Activated T-cell treated with anti-CD3 and anti-CD28 coated beads, Interleukin-2, amount 50 U/mL, for 24 hours (primary cell): Measurements from ENCODE around the gene RAE1.

ENCODE experiments used
- DNase-seq: peaks from one replicate; pipeline ENCODE4 v3.0.0-alpha.2; 2020
- H3K27ac Mint-ChIP-seq: 2 replicates; pipeline ENCODE4 v1.8.0; 2020; ENCODE audit warnings: mild to moderate bottlenecking, mixed read lengths
- H3K27me3 Mint-ChIP-seq: 2 replicates; pipeline ENCODE4 v1.8.0; 2020; ENCODE audit warnings: mixed read lengths
- H3K36me3 Mint-ChIP-seq: 2 replicates; pipeline ENCODE4 v1.8.0; 2020; ENCODE audit warnings: low read depth, mixed read lengths
- H3K4me1 Mint-ChIP-seq: 2 replicates; pipeline ENCODE4 v1.8.0; 2020; ENCODE audit warnings: low read depth, mixed read lengths
- H3K4me3 Mint-ChIP-seq: 2 replicates; pipeline ENCODE4 v1.8.0; 2020; ENCODE audit warnings: mild to moderate bottlenecking, moderate library complexity, mixed read lengths
- H3K9me3 Mint-ChIP-seq: 2 replicates; pipeline ENCODE4 v1.8.0; 2020; ENCODE audit warnings: mixed read lengths

Gene RAE1

GRCh38 chr20:57351042-57351783 is at the start of gene RAE1:
Gene RAE1 (plus strand): TSS chr20:57351255. CDS start chr20:57354039, 2,784 bp downstream.
- Mint-ChIP-seq H3K36me3 (peaks cover 39% of the 10 kb centered on the region), H3K4me1 (peaks cover 36% of the 10 kb centered on the region), H3K27me3 (no peaks in the 10 kb centered on the region), H3K4me3 (peak within 1 kb of the TSS; percentile 93), H3K9me3 (no peaks in the 10 kb centered on the region), H3K27ac (peak within 1 kb of the TSS; percentile 94)
- DNase-seq: peak; percentile 92

- Mint-ChIP-seq H3K4me1 (no peaks in the 10 kb centered on the region), H3K9me3 (no peaks in the 10 kb centered on the region), H3K4me3 (no peak overlapping the region), H3K36me3 (no peaks in the 10 kb centered on the region), H3K27ac (no peak overlapping the region), H3K27me3 (peaks cover 15% of the 10 kb centered on the region)
- DNase-seq: no peak
Measured at GRCh38 chr20:57306747-57307146, 44.3 kb upstream of the RAE1 start.

GRCh38 chr20:57308451-57309271 is 42.4 kb upstream of the RAE1 start:
- H3K4me3 Mint-ChIP-seq: no peak overlapping the region
- H3K4me1 Mint-ChIP-seq: no peaks in the 10 kb centered on the region
- H3K36me3 Mint-ChIP-seq: no peaks in the 10 kb centered on the region
- no peak for DNase-seq
- peaks cover 10% of the 10 kb centered on the region for H3K27me3 Mint-ChIP-seq
- H3K27ac Mint-ChIP-seq: no peak overlapping the region
- H3K9me3 Mint-ChIP-seq: no peaks in the 10 kb centered on the region

- Mint-ChIP-seq H3K27me3 (peaks cover 10% of the 10 kb centered on the region), H3K4me1 (no peaks in the 10 kb centered on the region), H3K9me3 (no peaks in the 10 kb centered on the region), H3K36me3 (no peaks in the 10 kb centered on the region), H3K27ac (no peak overlapping the region), H3K4me3 (no peak overlapping the region)
- no peak for DNase-seq
Measured at GRCh38 chr20:57309544-57310115, 41.4 kb upstream of the RAE1 start.

- DNase-seq: no peak
- H3K27me3 Mint-ChIP-seq: peaks cover 16% of the 10 kb centered on the region
- no peaks in the 10 kb centered on the region for H3K9me3 Mint-ChIP-seq
- no peaks in the 10 kb centered on the region for H3K36me3 Mint-ChIP-seq
- no peaks in the 10 kb centered on the region for H3K4me1 Mint-ChIP-seq
- H3K27ac Mint-ChIP-seq: no peak overlapping the region
- H3K4me3 Mint-ChIP-seq: no peak overlapping the region
Measured at GRCh38 chr20:57310821-57311514, 40.1 kb upstream of the RAE1 start.

- H3K4me1 Mint-ChIP-seq: no peaks in the 10 kb centered on the region
- DNase-seq: no peak
- H3K36me3 Mint-ChIP-seq: no peaks in the 10 kb centered on the region
- no peak overlapping the region for H3K27ac Mint-ChIP-seq
- peaks cover 15% of the 10 kb centered on the region for H3K27me3 Mint-ChIP-seq
- H3K4me3 Mint-ChIP-seq: no peak overlapping the region
- H3K9me3 Mint-ChIP-seq: no peaks in the 10 kb centered on the region
Measured at GRCh38 chr20:57312138-57312537, 38.9 kb upstream of the RAE1 start.

- Mint-ChIP-seq H3K4me1 (no peaks in the 10 kb centered on the region), H3K4me3 (no peak overlapping the region), H3K27ac (no peak overlapping the region), H3K36me3 (no peaks in the 10 kb centered on the region), H3K9me3 (no peaks in the 10 kb centered on the region), H3K27me3 (peaks cover 10% of the 10 kb centered on the region)
- no peak for DNase-seq
Measured at GRCh38 chr20:57313230-57313629, 37.8 kb upstream of the RAE1 start.

- Mint-ChIP-seq H3K4me1 (no peaks in the 10 kb centered on the region), H3K27ac (no peak overlapping the region), H3K9me3 (no peaks in the 10 kb centered on the region), H3K36me3 (no peaks in the 10 kb centered on the region), H3K27me3 (peaks cover 15% of the 10 kb centered on the region), H3K4me3 (no peak overlapping the region)
- no peak for DNase-seq
Measured at GRCh38 chr20:57313951-57314350, 37.1 kb upstream of the RAE1 start.

- Mint-ChIP-seq H3K9me3 (no peaks in the 10 kb centered on the region), H3K27me3 (peaks cover 20% of the 10 kb centered on the region), H3K4me3 (no peak overlapping the region), H3K36me3 (no peaks in the 10 kb centered on the region), H3K4me1 (no peaks in the 10 kb centered on the region), H3K27ac (no peak overlapping the region)
- no peak for DNase-seq
Measured at GRCh38 chr20:57315083-57315975, 35.7 kb upstream of the RAE1 start.

- Mint-ChIP-seq H3K27ac (no peak overlapping the region), H3K27me3 (peaks cover 22% of the 10 kb centered on the region), H3K4me1 (no peaks in the 10 kb centered on the region), H3K36me3 (no peaks in the 10 kb centered on the region), H3K9me3 (no peaks in the 10 kb centered on the region), H3K4me3 (no peak overlapping the region)
- no peak for DNase-seq
Measured at GRCh38 chr20:57315976-57316480, 35.0 kb upstream of the RAE1 start.

- Mint-ChIP-seq H3K27me3 (peaks cover 30% of the 10 kb centered on the region), H3K4me1 (no peaks in the 10 kb centered on the region), H3K9me3 (no peaks in the 10 kb centered on the region), H3K27ac (no peak overlapping the region), H3K36me3 (no peaks in the 10 kb centered on the region), H3K4me3 (no peak overlapping the region)
- no peak for DNase-seq
Measured at GRCh38 chr20:57316795-57317201, 34.3 kb upstream of the RAE1 start.

GRCh38 chr20:57317316-57317788 is 33.7 kb upstream of the RAE1 start:
- Mint-ChIP-seq H3K4me1 (no peaks in the 10 kb centered on the region), H3K27me3 (peaks cover 36% of the 10 kb centered on the region), H3K4me3 (no peak overlapping the region), H3K9me3 (no peaks in the 10 kb centered on the region), H3K36me3 (no peaks in the 10 kb centered on the region), H3K27ac (no peak overlapping the region)
- no peak for DNase-seq

- H3K4me1 Mint-ChIP-seq: no peaks in the 10 kb centered on the region
- H3K27me3 Mint-ChIP-seq: peaks cover 41% of the 10 kb centered on the region
- no peak overlapping the region for H3K27ac Mint-ChIP-seq
- no peak for DNase-seq
- H3K9me3 Mint-ChIP-seq: no peaks in the 10 kb centered on the region
- H3K4me3 Mint-ChIP-seq: no peak overlapping the region
- H3K36me3 Mint-ChIP-seq: no peaks in the 10 kb centered on the region
Measured at GRCh38 chr20:57317789-57318371, 33.2 kb upstream of the RAE1 start.
